NCI-H1694 (cell line): ENCODE measurements around the gene CYP1A2.
"Not testable (repeated sequence)": the region's sequence is repeated elsewhere in the genome, so short reads cannot be mapped to it uniquely, and the experiment has no call there.

Source experiments
- DNase-seq: peaks from one replicate; lab custom pipeline; 2025; lab: John Stamatoyannopoulos, UW

CYP1A2 gene

GRCh38 chr15:74776821-74777768, 28.4 kb downstream of the CYP1A2 start:
- DNase-seq, result no peak

GRCh38 chr15:74777769-74778598, 29.3 kb downstream of the CYP1A2 start:
- no peak for DNase-seq

- no peak for DNase-seq
Measured at GRCh38 chr15:74778599-74778970, 29.9 kb downstream of the CYP1A2 start.

GRCh38 chr15:74779162-74779648, 30.6 kb downstream of the CYP1A2 start:
- no peak for DNase-seq

- DNase-seq, result no peak
Measured at GRCh38 chr15:74780523-74781430, 32.1 kb downstream of the CYP1A2 start.

GRCh38 chr15:74781431-74782258, 33.0 kb downstream of the CYP1A2 start, which contains the start of gene CSK:
Gene CSK, plus strand, starts transcription at chr15:74782080. Its CDS starts 16,218 bp downstream, at chr15:74798298.
- DNase-seq, result no peak

- DNase-seq, result no peak
Measured at GRCh38 chr15:74782259-74783071, 33.8 kb downstream of the CYP1A2 start.

GRCh38 chr15:74783072-74783807, 34.6 kb downstream of the CYP1A2 start:
- no peak for DNase-seq

GRCh38 chr15:74783808-74784175, 35.1 kb downstream of the CYP1A2 start:
- no peak for DNase-seq

GRCh38 chr15:74784426-74785193, 36.0 kb downstream of the CYP1A2 start:
- no peak for DNase-seq

- DNase-seq, result no peak
Measured at GRCh38 chr15:74785194-74786032, 36.8 kb downstream of the CYP1A2 start.

GRCh38 chr15:74786081-74786480, 37.4 kb downstream of the CYP1A2 start:
- DNase-seq, result not testable (repeated sequence)

GRCh38 chr15:74786551-74787165, 38.0 kb downstream of the CYP1A2 start:
- DNase-seq, result no peak

GRCh38 chr15:74787251-74788041, 38.8 kb downstream of the CYP1A2 start:
- peak; percentile 59 for DNase-seq

- DNase-seq, result no peak
Measured at GRCh38 chr15:74788042-74788682, 39.5 kb downstream of the CYP1A2 start.
